ENCODE measurements around the gene ADGRV1. TPM values are rescaled to one million over a fixed set of nuclear protein-coding genes. Genes with fewer than 3 reads are reported as not detected.
"Not testable (repeated sequence)": the region's sequence is repeated elsewhere in the genome, so short reads cannot be mapped to it uniquely, and the experiment has no call there.

Gene ADGRV1
- total RNA-seq, 4 donors from 2014 or later = 0.25 to 0.60 (median 0.56) TPM; not detected in 1

- no peak for DNase-seq (ENCODE audit: low spot score)
- ATAC-seq (ENCODE audit: low FRiP score) = no peak
- no peak for TF ChIP-seq CTCF (IDR thresholded peaks at IDR 0.05)
Measured at GRCh38 chr5:90968319-90968718, 409.7 kb downstream of the ADGRV1 start.

GRCh38 chr5:90969945-90970344 lies 411.3 kb downstream of the ADGRV1 start:
- DNase-seq (ENCODE audit: low spot score); ATAC-seq (ENCODE audit: low FRiP score): not testable (repeated sequence)

- ATAC-seq (ENCODE audit: low FRiP score) (no peak), DNase-seq (ENCODE audit: low spot score) (no peak)
- no peak for TF ChIP-seq CTCF (IDR thresholded peaks at IDR 0.05)
Measured at GRCh38 chr5:90981177-90981576, 422.6 kb downstream of the ADGRV1 start.

- no peak for ATAC-seq (ENCODE audit: low FRiP score)
Measured at GRCh38 chr5:90981821-90982220, 423.2 kb downstream of the ADGRV1 start.

GRCh38 chr5:90982576-90982975 lies 424.0 kb downstream of the ADGRV1 start:
- no peak for ATAC-seq (ENCODE audit: low FRiP score)
- no peak for TF ChIP-seq CTCF (IDR thresholded peaks at IDR 0.05)
- DNase-seq (ENCODE audit: low spot score) = no peak

More at GRCh38 chr5:90981821-90982220, 423.2 kb downstream of the ADGRV1 start:
- DNase-seq (ENCODE audit: low spot score) = no peak
- TF ChIP-seq CTCF (IDR thresholded peaks at IDR 0.05) = no peak

- DNase-seq (ENCODE audit: low spot score) (no peak), ATAC-seq (ENCODE audit: low FRiP score) (peak; percentile 87)
- no peak for TF ChIP-seq CTCF (IDR thresholded peaks at IDR 0.05)
Measured at GRCh38 chr5:90983148-90983547, 424.6 kb downstream of the ADGRV1 start.

- DNase-seq (ENCODE audit: low spot score) (no peak), ATAC-seq (ENCODE audit: low FRiP score) (no peak)
- TF ChIP-seq CTCF (IDR thresholded peaks at IDR 0.05) = no peak
Measured at GRCh38 chr5:90983711-90984124, 425.1 kb downstream of the ADGRV1 start.

- no peak for ATAC-seq (ENCODE audit: low FRiP score)
- TF ChIP-seq CTCF (IDR thresholded peaks at IDR 0.05) = no peak
Measured at GRCh38 chr5:90985341-90985740, 426.7 kb downstream of the ADGRV1 start.

More at GRCh38 chr5:90985341-90985740, 426.7 kb downstream of the ADGRV1 start:
- DNase-seq (ENCODE audit: low spot score) = no peak

Measured in omental fat pad (tissue), 4 donors.